B cell (primary cell): Measurements from ENCODE around the gene CNTNAP2. TPM values are rescaled to one million over a fixed set of nuclear protein-coding genes. Genes with fewer than 3 reads are reported as not detected.

Experiments used
- ATAC-seq: fragments of 200-7000 bp; cut with Tn5 transposase; one replicate; pipeline ENCODE4 v1.10.0; 2021; ENCODE audit warnings: low read depth, mild to moderate bottlenecking, moderate number of reproducible peaks, moderate library complexity
- CTCF ChIA-PET: fragments of 350-600 bp; sonication (Branson Sonifier 250); formaldehyde crosslinking; loops from one replicate; lab custom pipeline; 2021; ENCODE audit warnings: antibody characterized with exemption, inconsistent platforms; lab: Charles Lee
- POLR2A ChIA-PET: fragments of 350-600 bp; sonication (Branson Sonifier 250); formaldehyde crosslinking; loops from one replicate; lab custom pipeline; 2021; ENCODE audit warnings: antibody characterized with exemption; lab: Charles Lee
- DNase-seq: peaks from one replicate; pipeline ENCODE4 v3.0.0; 2013
- H2AFZ ChIP-seq: 2 replicates; pipeline ENCODE4 v1.6.1; 2012; ENCODE audit warnings: mild to moderate bottlenecking, low read depth, low read length; ENCODE audit not compliant: insufficient read depth, poor library complexity, severe bottlenecking
- H3K27ac ChIP-seq, 2 donors: 1 replicate in 1 of 2; 2 replicates in 1 of 2; pipeline ENCODE4 v1.5.1; 2012 to 2013; ENCODE audit warnings: low read length in 2 of 2, mild to moderate bottlenecking in 2 of 2, moderate library complexity in 1 of 2
- H3K27me3 ChIP-seq, 4 experiments: fragments of 200-600 bp in 1 of 4; sonication (generic) in 1 of 4; replicated peaks in 1 of 4; 1 replicate in 2 of 4; 2 replicates in 2 of 4; pipeline versions ENCODE4 v1.6.1 to v1.7.0; 2013 to 2016; ENCODE audit warnings: low read length in 3 of 4, mild to moderate bottlenecking in 2 of 4, mixed read lengths in 1 of 4, moderate library complexity in 1 of 4; ENCODE audit not compliant: insufficient read depth in 4 of 4, control insufficient read depth in 3 of 4; ENCODE audit errors: control extremely low read depth in 1 of 4
- H3K36me3 ChIP-seq, 2 experiments: replicated peaks in 1 of 2; 1 replicate in 1 of 2; 2 replicates in 1 of 2; pipeline versions ENCODE4 v1.6.1 to v1.7.1; 2013; ENCODE audit warnings: low read length in 1 of 2; ENCODE audit not compliant: insufficient read depth in 2 of 2, control insufficient read depth in 1 of 2; ENCODE audit errors: control extremely low read depth in 1 of 2, extremely low read depth in 1 of 2
- H3K4me1 ChIP-seq, 2 donors: fragments of 200-600 bp in 1 of 2; sonication (generic) in 1 of 2; 1 replicate in 1 of 2; 2 replicates in 1 of 2; pipeline versions ENCODE4 v1.5.1 to v1.6.1; 2013 to 2017; ENCODE audit warnings: low read length in 2 of 2; ENCODE audit not compliant: control insufficient read depth in 2 of 2, insufficient read depth in 2 of 2
- H3K4me2 ChIP-seq: replicated peaks from 2 replicates; pipeline ENCODE3; 2012; ENCODE audit warnings: mild to moderate bottlenecking, low read depth, low read length; ENCODE audit not compliant: poor library complexity, severe bottlenecking
- H3K4me3 ChIP-seq, 5 experiments: fragments of 200-600 bp in 1 of 5; sonication (generic) in 1 of 5; 1 replicate in 3 of 5; 2 replicates in 2 of 5; pipeline versions ENCODE4 v1.5.1 to v1.7.0; 2011 to 2016; ENCODE audit warnings: low read length in 4 of 5, mild to moderate bottlenecking in 4 of 5, low read depth in 2 of 5, control low read depth in 1 of 5, moderate library complexity in 1 of 5; ENCODE audit not compliant: insufficient read depth in 1 of 5; ENCODE audit errors: control extremely low read depth in 1 of 5, extremely low read depth in 1 of 5
- H3K79me2 ChIP-seq: fragments of 200-600 bp; sonication (generic); one replicate; pipeline ENCODE4 v1.6.0; 2016; ENCODE audit warnings: low read length; ENCODE audit not compliant: control insufficient read depth, insufficient read depth
- H3K9ac ChIP-seq: fragments of 200-600 bp; sonication (generic); 2 replicates; pipeline ENCODE4 v1.6.1; 2017; ENCODE audit warnings: mild to moderate bottlenecking, low read length, moderate library complexity
- H3K9me3 ChIP-seq, 3 donors: one replicate each; pipeline versions ENCODE4 v1.6.1 to v1.7.1; 2013; ENCODE audit warnings: low read length in 2 of 3; ENCODE audit not compliant: control insufficient read depth in 2 of 3, insufficient read depth in 1 of 3; ENCODE audit errors: control extremely low read depth in 1 of 3
- H4K20me1 ChIP-seq: 2 replicates; pipeline ENCODE4 v1.6.0; 2012; ENCODE audit warnings: mild to moderate bottlenecking, low read length; ENCODE audit not compliant: insufficient read depth, control insufficient read depth, poor library complexity, severe bottlenecking
- H3K27ac Mint-ChIP-seq: one replicate; pipeline ENCODE4 v1.8.0; 2021; ENCODE audit warnings: mixed read lengths
- H3K27me3 Mint-ChIP-seq: one replicate; pipeline ENCODE4 v1.8.0; 2021; ENCODE audit warnings: mixed read lengths
- H3K4me1 Mint-ChIP-seq: one replicate; pipeline ENCODE4 v1.8.0; 2021; ENCODE audit warnings: mixed read lengths
- H3K4me3 Mint-ChIP-seq: one replicate; pipeline ENCODE4 v1.8.0; 2021; ENCODE audit warnings: mixed read lengths
- H3K9me3 Mint-ChIP-seq: one replicate; pipeline ENCODE4 v1.8.0; 2022; ENCODE audit warnings: mixed read lengths; ENCODE audit not compliant: insufficient read depth
- CTCF ChIP-seq: fragments of 200-600 bp; IDR thresholded peaks from one replicate; pipeline ENCODE4 v1.8.0; 2022; ENCODE audit warnings: antibody characterized with exemption, mild to moderate bottlenecking
- EZH2 ChIP-seq: IDR thresholded peaks from 2 replicates; pipeline ENCODE4 v1.6.1; 2012; ENCODE audit warnings: borderline replicate concordance, low read depth, mild to moderate bottlenecking, moderate library complexity, low read length; ENCODE audit not compliant: insufficient read depth, poor library complexity, severe bottlenecking
- WGBS: methylation state at CpG from one replicate; pipeline ENCODE4 v1.1.5; 2013; ENCODE audit warnings: missing lambda C conversion rate; ENCODE audit not compliant: insufficient coverage; 5-methylcytosine and 5-hydroxymethylcytosine counted together
- intact Hi-C: fragments of 100-400 bp; cut with micrococcal nuclease; formaldehyde crosslinking; loops from one replicate; pipeline ENCODE4 v1.10.0; 2022
- polyA plus RNA-seq: library from polyadenylated mRNA; depleted of rRNA; stranded (reverse); fragments of >200 nt; gene quantifications from 2 replicates; pipeline ENCODE4 v1.2.3, GENCODE V29; 2012
- total RNA-seq, 2 donors: library from RNA; stranded (reverse); fragments of 120-200 nt in 1 of 2; gene quantifications; 1 replicate in 1 of 2; 2 replicates in 1 of 2; pipeline versions ENCODE4 v1.2.3 to v1.2.4, GENCODE V29; 2013 to 2022

The CNTNAP2 gene
- total and polyA plus RNA-seq, 2 donors (not counting 1 experiment from before 2014, with no cell fraction given), result 7.4 to 16.6 TPM

- no peak for TF ChIP-seq CTCF
- TF ChIP-seq EZH2, result no peak
- Histone ChIP-seq H3K4me1 (no peaks in the 10 kb centered on the region), H3K4me3 (no peak overlapping the region), H3K27me3 (no peaks in the 10 kb centered on the region), H3K9ac (no peak overlapping the region), H2AFZ (no peak overlapping the region), H3K79me2 (no peaks in the 10 kb centered on the region), H4K20me1 (no peaks in the 10 kb centered on the region), H3K27ac (no peak overlapping the region), H3K36me3 (no peaks in the 10 kb centered on the region), H3K4me2 (no peak overlapping the region), H3K9me3 (peaks cover 0 to 6% (median 0%) of the 10 kb centered on the region in 3 donors)
- Mint-ChIP-seq H3K4me3 (no peak overlapping the region), H3K27me3 (no peaks in the 10 kb centered on the region), H3K27ac (no peak overlapping the region), H3K9me3 (no peaks in the 10 kb centered on the region), H3K4me1 (no peaks in the 10 kb centered on the region)
- DNase-seq (no peak), ATAC-seq (no peak)
- WGBS, result 94% methylated on average over 2 of the region's 4 CpGs
- CTCF ChIA-PET, result no interaction called here
- POLR2A ChIA-PET, result no interaction called here
- intact Hi-C loops, result no loop called here
Observed at GRCh38 chr7:147937428-147937827, 1820.8 kb downstream of the CNTNAP2 start.

- ATAC-seq, result no peak
- H3K4me1 ChIP-seq, result no peaks in the 10 kb centered on the region
- peaks cover 0 to 6% (median 0%) of the 10 kb centered on the region in 3 donors for H3K9me3 ChIP-seq
- H3K79me2 ChIP-seq, result no peaks in the 10 kb centered on the region
- no peak for TF ChIP-seq EZH2
- no peak overlapping the region for H3K27ac ChIP-seq
- no peak overlapping the region for H3K4me3 ChIP-seq
- H3K36me3 ChIP-seq, result no peaks in the 10 kb centered on the region
- no peak overlapping the region for H3K4me2 ChIP-seq
- ChIA-PET CTCF (no interaction called here), POLR2A (no interaction called here)
- H3K27me3 ChIP-seq, result no peaks in the 10 kb centered on the region
- no peak overlapping the region for H3K4me3 Mint-ChIP-seq
- no peak for DNase-seq
- H3K9ac ChIP-seq, result no peak overlapping the region
- no peak overlapping the region for H3K27ac Mint-ChIP-seq
- peaks cover 3% of the 10 kb centered on the region for H3K9me3 Mint-ChIP-seq
- H4K20me1 ChIP-seq, result no peaks in the 10 kb centered on the region
- intact Hi-C loops, result no loop called here
- H3K4me1 Mint-ChIP-seq, result no peaks in the 10 kb centered on the region
- WGBS, result 100% methylated on average over 1 of the region's 3 CpGs
- H3K27me3 Mint-ChIP-seq, result no peaks in the 10 kb centered on the region
- no peak overlapping the region for H2AFZ ChIP-seq
Observed at GRCh38 chr7:147941381-147941780, 1824.8 kb downstream of the CNTNAP2 start.
